Ovary (tissue), 9 donors: ENCODE measurements around the gene CTSF. TPM values are rescaled to one million over a fixed set of nuclear protein-coding genes. Genes with fewer than 3 reads are reported as not detected.
"Not testable (repeated sequence)": the region's sequence is repeated elsewhere in the genome, so short reads cannot be mapped to it uniquely, and the experiment has no call there.

Experiments
- DNase-seq, 5 donors: peaks; one replicate each; pipeline ENCODE4 v3.0.0-alpha.2; 2019 to 2020
- H3K27ac ChIP-seq, 2 donors: fragments of 200-600 bp; one replicate each; pipeline versions ENCODE4 v1.5.1 to v1.8.0; 2019 to 2022
- H3K27me3 ChIP-seq: fragments of 200-600 bp; one replicate; pipeline ENCODE4 v1.8.0; 2022
- H3K36me3 ChIP-seq: fragments of 200-600 bp; sonication (generic); one replicate; pipeline ENCODE4 v1.5.1; 2019
- H3K4me1 ChIP-seq: one replicate; pipeline ENCODE4 v1.8.1; 2013; ENCODE audit warnings: mild to moderate bottlenecking, moderate library complexity; ENCODE audit not compliant: insufficient read depth
- H3K4me3 ChIP-seq: fragments of 200-600 bp; sonication (generic); one replicate; pipeline ENCODE4 v1.5.1; 2017
- H3K9me3 ChIP-seq, 2 donors: fragments of 200-600 bp in 1 of 2; sonication (generic) in 1 of 2; one replicate each; pipeline versions ENCODE4 v1.5.1 to v1.8.1; 2013 to 2019; ENCODE audit warnings: mild to moderate bottlenecking in 1 of 2, moderate library complexity in 1 of 2
- EP300 ChIP-seq: sonication (generic); formaldehyde crosslinking; IDR thresholded peaks from one replicate; pipeline ENCODE4 v1.6.1; 2017; ENCODE audit warnings: antibody characterized with exemption
- POLR2A ChIP-seq: fragments of 450-650 bp; IDR thresholded peaks from one replicate; pipeline ENCODE4 v1.6.1; 2017; ENCODE audit warnings: antibody characterized with exemption, mild to moderate bottlenecking, moderate library complexity
- WGBS, 3 donors: extraction: QIAGEN DNeasy Blood & Tissue Kit in 1 of 3; methylation state at CpG; one replicate each; pipeline versions ENCODE4 v1.1.5 to v1.1.7; 2013 to 2017; 5-methylcytosine and 5-hydroxymethylcytosine counted together
- intact Hi-C, 4 donors: fragments of 100-400 bp; cut with DNase I; formaldehyde crosslinking; loops; one replicate each; pipeline versions ENCODE4 v1.11.0 to v1.15.1; 2022 to 2023
- polyA plus RNA-seq, 2 donors: library from polyadenylated mRNA; stranded (reverse); fragments of 200-250 nt in 1 of 2; fragments of 350-450 nt in 1 of 2; fragmentation: Illumina TruSeq in 1 of 2; extraction: RNeasy Lipid Tissue Mini Kit (QIAGEN cat#74804) in 1 of 2; gene quantifications; one replicate each; pipeline ENCODE4 v1.2.3, GENCODE V29; 2013 to 2014
- total RNA-seq, 7 donors: library from RNA; depleted of rRNA in 2 of 7; stranded (reverse); fragments of >200 nt in 2 of 7; fragmentation: NEBNext Ultra II Directional in 3 of 7; extraction: Animal tissue kit (Norgen Biotek cat#: 25700) in 3 of 7; gene quantifications; one replicate each; pipeline versions ENCODE4 v1.1.0 to v1.2.4, GENCODE V29; 2016 to 2023
- TF ChIP-seq, protein P1 (sequence below), 3 donors: fragments of 450-650 bp in 2 of 3; fragments of 200-600 bp in 1 of 3; IDR thresholded peaks; one replicate each; pipeline versions ENCODE4 v1.5.1 to v1.8.0; 2016 to 2022; ENCODE audit warnings: antibody characterized with exemption in 3 of 3, mild to moderate bottlenecking in 1 of 3
- donor health status: DM: no; HTN: no; CAD: no; lungs with moderate emphysema.
- donor health status: DM: no; HTN: no; CAD: no.
- donor health status: Bipolar disorder and iron deficiency.
- donor health status: DM: yes; HTN: yes; CAD: no.
- donor health status: DM: no; HTN: no; CAD: no.
- donor health status: DM: yes; HTN: yes; CAD: no.

CTSF gene
- total and polyA plus RNA-seq, 9 donors: 52.6 to 222 (median 158) TPM

DNA sequence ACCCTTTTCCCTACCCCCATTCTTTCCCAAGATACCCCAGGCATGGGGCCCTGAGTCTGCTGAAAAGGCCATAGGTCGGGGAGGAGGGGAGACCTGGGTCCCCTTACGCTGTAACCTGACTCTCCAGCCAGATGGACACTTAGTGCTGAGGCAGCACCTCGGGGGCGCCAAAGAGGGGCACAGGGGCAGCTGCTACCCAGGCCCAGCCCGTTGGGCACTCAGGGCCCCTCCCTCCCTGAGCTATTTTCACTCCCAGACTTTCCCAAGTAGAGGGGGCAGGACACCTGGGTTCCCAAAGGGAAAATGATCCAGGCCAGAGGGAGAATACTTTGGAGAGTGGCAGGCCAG lies 20.8 kb downstream of the CTSF start:
- TF ChIP-seq POLR2A (no peak), EP300 (no peak)
- TF ChIP-seq, protein P1, sequence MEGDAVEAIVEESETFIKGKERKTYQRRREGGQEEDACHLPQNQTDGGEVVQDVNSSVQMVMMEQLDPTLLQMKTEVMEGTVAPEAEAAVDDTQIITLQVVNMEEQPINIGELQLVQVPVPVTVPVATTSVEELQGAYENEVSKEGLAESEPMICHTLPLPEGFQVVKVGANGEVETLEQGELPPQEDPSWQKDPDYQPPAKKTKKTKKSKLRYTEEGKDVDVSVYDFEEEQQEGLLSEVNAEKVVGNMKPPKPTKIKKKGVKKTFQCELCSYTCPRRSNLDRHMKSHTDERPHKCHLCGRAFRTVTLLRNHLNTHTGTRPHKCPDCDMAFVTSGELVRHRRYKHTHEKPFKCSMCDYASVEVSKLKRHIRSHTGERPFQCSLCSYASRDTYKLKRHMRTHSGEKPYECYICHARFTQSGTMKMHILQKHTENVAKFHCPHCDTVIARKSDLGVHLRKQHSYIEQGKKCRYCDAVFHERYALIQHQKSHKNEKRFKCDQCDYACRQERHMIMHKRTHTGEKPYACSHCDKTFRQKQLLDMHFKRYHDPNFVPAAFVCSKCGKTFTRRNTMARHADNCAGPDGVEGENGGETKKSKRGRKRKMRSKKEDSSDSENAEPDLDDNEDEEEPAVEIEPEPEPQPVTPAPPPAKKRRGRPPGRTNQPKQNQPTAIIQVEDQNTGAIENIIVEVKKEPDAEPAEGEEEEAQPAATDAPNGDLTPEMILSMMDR (IDR thresholded peaks at IDR 0.05): no peak
- no peak for DNase-seq
- Histone ChIP-seq H3K27me3 (no peaks in the 10 kb centered on the region), H3K9me3 (no peaks in the 10 kb centered on the region), H3K4me1 (peaks cover 2% of the 10 kb centered on the region), H3K36me3 (no peaks in the 10 kb centered on the region), H3K27ac (no peak overlapping the region), H3K4me3 (no peak overlapping the region)
- intact Hi-C loops: no loop called here
- WGBS, 3 donors: 31 to 48% (median 42%) methylated on average over 5 of the region's 5 CpGs

DNA sequence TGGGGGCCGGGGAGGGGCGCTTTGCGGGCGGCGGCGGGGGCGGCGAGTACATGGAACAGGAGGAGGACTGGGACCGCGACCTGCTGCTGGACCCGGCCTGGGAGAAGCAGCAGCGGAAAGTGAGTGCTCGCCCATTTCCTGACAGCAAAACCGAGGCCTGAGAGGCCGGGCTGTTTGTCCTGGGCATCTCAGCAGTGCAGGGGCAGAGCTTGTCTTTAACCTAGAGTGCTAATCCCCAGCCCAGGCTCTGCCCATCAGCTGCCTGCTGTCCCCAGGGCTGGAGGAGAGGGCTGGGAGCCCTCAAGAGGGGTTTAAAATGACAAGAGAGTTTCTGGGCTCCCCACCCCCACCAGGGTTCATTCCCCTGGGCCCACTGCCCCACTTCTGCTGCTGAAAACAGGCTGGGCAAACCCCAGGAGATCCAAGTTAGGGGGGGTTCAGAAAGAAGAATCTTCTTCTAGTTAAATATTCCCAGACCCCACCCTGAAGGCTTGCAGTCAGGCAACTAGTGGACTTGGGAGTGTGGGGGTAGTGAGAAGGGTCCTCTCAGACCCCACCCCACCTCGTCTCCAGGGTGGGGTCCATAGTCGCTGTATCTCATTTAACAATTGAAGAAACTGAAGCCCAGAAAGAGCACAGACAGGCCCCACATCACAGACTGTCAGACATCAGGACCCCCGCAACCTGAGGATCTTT lies 21.3 kb downstream of the CTSF start:
- H3K27ac ChIP-seq: no peak overlapping the region
- TF ChIP-seq POLR2A (no peak), EP300 (no peak)
- TF ChIP-seq, protein P1 (IDR thresholded peaks at IDR 0.05): no peak
- intact Hi-C loops: no loop called here
- peaks cover 2% of the 10 kb centered on the region for H3K4me1 ChIP-seq
- no peaks in the 10 kb centered on the region for H3K36me3 ChIP-seq
- H3K27me3 ChIP-seq: no peaks in the 10 kb centered on the region
- H3K4me3 ChIP-seq: no peak overlapping the region
- 19 to 38% (median 23%) methylated on average over 17 to 18 of the region's 18 CpGs for WGBS, 3 donors
- no peaks in the 10 kb centered on the region for H3K9me3 ChIP-seq
- no peak for DNase-seq

GRCh38 chr11:66546368-66546965 lies 21.9 kb downstream of the CTSF start, which contains the start of gene ACTN3:
ACTN3 (plus strand) TSS chr11:66546903; CDS start chr11:66546938, 35 bp downstream.
- peak; percentile 42 to 71 (median 50) for DNase-seq

DNA sequence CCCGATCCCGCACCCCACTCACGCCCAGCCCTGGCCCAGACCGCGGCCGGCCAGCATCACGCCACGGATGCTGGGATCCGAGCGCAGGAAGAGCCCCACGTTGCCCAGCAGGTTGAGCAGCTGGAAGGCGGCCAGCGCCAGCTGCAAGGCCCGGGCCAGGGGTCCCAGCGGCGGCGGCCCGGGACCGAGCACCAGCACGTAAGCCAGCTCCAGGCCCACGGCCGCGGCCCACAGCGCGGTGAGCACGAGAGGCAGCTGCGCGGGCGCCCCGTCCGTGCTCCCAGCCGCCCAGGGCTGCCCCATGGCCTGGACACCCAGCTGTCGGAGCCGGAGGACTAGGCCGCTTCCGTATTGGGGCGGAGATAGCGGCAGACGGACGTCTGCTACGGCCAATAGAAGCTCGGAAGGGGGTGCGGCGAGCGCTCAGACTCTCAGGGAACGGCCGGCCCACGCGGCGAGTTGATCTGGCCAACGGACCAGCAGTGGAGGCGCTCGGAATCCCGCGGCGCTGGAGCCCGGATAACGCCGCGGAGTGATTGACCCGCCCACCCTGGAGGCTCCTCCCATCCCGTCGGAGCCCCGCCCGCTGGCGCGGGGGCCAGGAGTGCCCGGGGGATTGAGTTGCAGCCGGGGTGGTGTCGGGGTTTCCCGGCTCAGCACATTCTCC lies 22.6 kb downstream of the CTSF start, which contains the start of gene ZDHHC24:
Gene ZDHHC24, minus strand, starts transcription at position 348 of the 667 bp plus-strand sequence. Its CDS starts 45 bp downstream, at position 303.
- Histone ChIP-seq H3K4me1 (peaks cover 2% of the 10 kb centered on the region), H3K27me3 (no peaks in the 10 kb centered on the region), H3K4me3 (peak within 1 kb of the TSS; percentile 86), H3K27ac (no peak within 1 kb of the TSS), H3K9me3 (no peaks in the 10 kb centered on the region), H3K36me3 (no peaks in the 10 kb centered on the region)
- DNase-seq: peak; percentile 96 to 99 (median 97)
- TF ChIP-seq, protein P1 (IDR thresholded peaks at IDR 0.05): no peak
- TF ChIP-seq EP300: no peak
- intact Hi-C loops: no loop called here
- WGBS, 3 donors: 0 to 1% (median 0%) methylated on average over 41 to 71 of the region's 71 CpGs

More at GRCh38 chr11:66546368-66546965, 21.9 kb downstream of the CTSF start, which contains the start of gene ACTN3:
- H3K4me1 ChIP-seq: peaks cover 2% of the 10 kb centered on the region
- H3K9me3 ChIP-seq: no peaks in the 10 kb centered on the region
- TF ChIP-seq EP300 (no peak), POLR2A (no peak)
- TF ChIP-seq, protein P1 (IDR thresholded peaks at IDR 0.05): no peak
- H3K4me3 ChIP-seq: peak within 1 kb of the TSS; percentile 86
- 0 to 3% (median 1%) methylated on average over 33 to 37 of the region's 37 CpGs for WGBS, 3 donors
- no peaks in the 10 kb centered on the region for H3K36me3 ChIP-seq
- H3K27me3 ChIP-seq: no peaks in the 10 kb centered on the region
- intact Hi-C loops: no loop called here
- H3K27ac ChIP-seq: no peak within 1 kb of the TSS

DNA sequence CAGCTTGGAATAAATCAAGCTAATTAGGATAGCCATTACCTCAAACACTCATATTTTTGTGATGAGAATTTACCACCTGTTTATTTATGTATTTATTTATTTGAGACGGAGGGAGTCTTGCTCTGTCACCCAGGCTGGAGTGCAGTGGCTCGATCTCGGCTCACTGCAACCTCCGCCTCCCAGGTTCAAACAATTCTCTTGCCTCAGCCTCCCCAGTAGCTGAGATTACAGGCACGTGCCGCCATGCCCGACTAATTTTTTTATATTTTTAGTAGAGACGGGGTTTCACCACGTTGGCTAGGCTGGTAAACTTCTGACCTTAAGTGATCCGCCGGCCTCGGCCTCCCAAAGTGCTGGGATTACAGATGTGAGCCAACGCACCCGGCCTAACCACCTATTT lies 23.5 kb downstream of the CTSF start:
- H3K4me1 ChIP-seq, H3K9me3 ChIP-seq, DNase-seq, H3K27me3 ChIP-seq, H3K36me3 ChIP-seq, H3K27ac ChIP-seq, intact Hi-C loops: not testable (repeated sequence)
- WGBS, 3 donors: 54 to 72% (median 71%) methylated on average over 14 of the region's 14 CpGs
- H3K4me3 ChIP-seq: peak overlapping the region; percentile 86
